HEK293 (cell line): Measurements from ENCODE around the gene BECN2.

Source experiments
- CTCF ChIA-PET: fragments of 350-600 bp; formaldehyde crosslinking; extraction: SDS; loops from one replicate; lab custom pipeline; 2021; ENCODE audit warnings: antibody characterized with exemption; lab: Yijun Ruan, JAX
- POLR2A ChIA-PET: fragments of 300-600 bp; formaldehyde crosslinking; extraction: SDS; loops from one replicate; lab custom pipeline; 2020; ENCODE audit warnings: antibody characterized with exemption, inconsistent platforms; lab: Yijun Ruan, JAX
- H3K27ac ChIP-seq: fragments of 200-500 bp; sonication (Bioruptor generic); 2 replicates; pipeline ENCODE4 v1.5.1; 2014; ENCODE audit warnings: low read depth, low read length, control low read depth, inconsistent platforms; ENCODE audit errors: extremely low read depth
- H3K36me3 ChIP-seq, 2 experiments: fragments of 200-500 bp in 1 of 2; sonication (Bioruptor generic) in 1 of 2; 1 replicate in 1 of 2; 2 replicates in 1 of 2; pipeline ENCODE4 v1.5.1; 2014 to 2017; ENCODE audit warnings: inconsistent platforms in 2 of 2, low read length in 2 of 2; ENCODE audit not compliant: control insufficient read depth in 2 of 2, insufficient read depth in 1 of 2
- H3K4me1 ChIP-seq: fragments of 200-500 bp; sonication (Bioruptor generic); 2 replicates; pipeline ENCODE4 v1.5.1; 2014; ENCODE audit warnings: mild to moderate bottlenecking, low read length, inconsistent platforms; ENCODE audit not compliant: control insufficient read depth, insufficient read depth
- H3K4me3 ChIP-seq: 2 replicates; pipeline ENCODE4 v1.5.1; 2011; ENCODE audit warnings: low read depth, mild to moderate bottlenecking, control low read depth, low read length, moderate library complexity
- H3K9me3 ChIP-seq: fragments of 200-500 bp; sonication (Bioruptor generic); 2 replicates; pipeline ENCODE4 v1.5.1; 2014; ENCODE audit warnings: low read depth, low read length, inconsistent platforms; ENCODE audit not compliant: control insufficient read depth, insufficient read depth
- BCL11B ChIP-seq: fragments of 450-650 bp; formaldehyde crosslinking; IDR thresholded peaks from 2 replicates; pipeline ENCODE4 v1.5.1; 2016; ENCODE audit warnings: low read depth, missing biosample characterization, missing genetic modification characterization
- HOXA7 ChIP-seq: sonication (generic); formaldehyde crosslinking; IDR thresholded peaks from 2 replicates; pipeline ENCODE4 v1.8.1; 2022; ENCODE audit warnings: missing genetic modification reagents, borderline replicate concordance
- SP3 ChIP-seq: fragments of 450-650 bp; formaldehyde crosslinking; IDR thresholded peaks from 2 replicates; pipeline ENCODE4 v1.5.1; 2016; ENCODE audit warnings: missing biosample characterization, missing genetic modification characterization
- YY1 ChIP-seq: fragments of 450-650 bp; formaldehyde crosslinking; IDR thresholded peaks from 2 replicates; pipeline ENCODE4 v1.5.1; 2018; ENCODE audit warnings: missing biosample characterization, missing genetic modification characterization
- ZBTB1 ChIP-seq: fragments of 450-650 bp; formaldehyde crosslinking; IDR thresholded peaks from 2 replicates; pipeline ENCODE4 v1.5.1; 2016; ENCODE audit warnings: missing biosample characterization, missing genetic modification characterization
- ZIC2 ChIP-seq: fragments of 450-650 bp; formaldehyde crosslinking; IDR thresholded peaks from 2 replicates; pipeline ENCODE4 v1.5.1; 2016; ENCODE audit warnings: missing biosample characterization, missing genetic modification characterization
- ZNF132 ChIP-seq: fragments of 450-650 bp; formaldehyde crosslinking; IDR thresholded peaks from 2 replicates; pipeline ENCODE4 v1.5.1; 2017; ENCODE audit warnings: missing biosample characterization, missing genetic modification characterization, borderline replicate concordance
- ZNF26 ChIP-seq: fragments of 450-650 bp; formaldehyde crosslinking; IDR thresholded peaks from 2 replicates; pipeline ENCODE4 v1.5.1; 2016; ENCODE audit warnings: missing biosample characterization, missing genetic modification characterization
- ZNF341 ChIP-seq: fragments of 450-650 bp; formaldehyde crosslinking; IDR thresholded peaks from 2 replicates; pipeline ENCODE4; 2016; ENCODE audit warnings: low read depth, missing biosample characterization, missing genetic modification characterization
- ZNF433 ChIP-seq: fragments of 450-650 bp; formaldehyde crosslinking; IDR thresholded peaks from 2 replicates; pipeline ENCODE4 v1.5.1; 2016; ENCODE audit warnings: missing biosample characterization, missing genetic modification characterization, low read depth
- ZNF488 ChIP-seq: fragments of 450-650 bp; formaldehyde crosslinking; IDR thresholded peaks from 2 replicates; pipeline ENCODE4 v1.5.1; 2016; ENCODE audit warnings: missing biosample characterization, missing genetic modification characterization
- ZNF513 ChIP-seq: fragments of 450-650 bp; IDR thresholded peaks from 2 replicates; pipeline ENCODE4 v1.5.1; 2018; ENCODE audit warnings: missing biosample characterization, missing genetic modification characterization
- ZNF529 ChIP-seq: fragments of 450-650 bp; formaldehyde crosslinking; IDR thresholded peaks from 2 replicates; pipeline ENCODE4 v1.5.1; 2017; ENCODE audit warnings: missing genetic modification characterization, missing biosample characterization; ENCODE audit not compliant: insufficient replicate concordance
- ZNF580 ChIP-seq: fragments of 450-650 bp; formaldehyde crosslinking; IDR thresholded peaks from 2 replicates; pipeline ENCODE4 v1.5.1; 2016; ENCODE audit warnings: missing biosample characterization, missing genetic modification characterization
- ZNF626 ChIP-seq: fragments of 450-650 bp; sonication (Bioruptor Pico); formaldehyde crosslinking; IDR thresholded peaks from 2 replicates; pipeline ENCODE4 v1.5.1; 2018; ENCODE audit warnings: missing biosample characterization, missing genetic modification characterization, inconsistent platforms
- ZNF629 ChIP-seq: fragments of 450-650 bp; formaldehyde crosslinking; IDR thresholded peaks from 2 replicates; pipeline ENCODE4 v1.5.1; 2017; ENCODE audit warnings: missing biosample characterization, missing genetic modification characterization
- ZNF654 ChIP-seq: fragments of 450-650 bp; formaldehyde crosslinking; IDR thresholded peaks from 2 replicates; pipeline ENCODE4 v1.5.1; 2016; ENCODE audit warnings: low read depth, missing biosample characterization, missing genetic modification characterization
- ZNF664 ChIP-seq: fragments of 450-650 bp; formaldehyde crosslinking; IDR thresholded peaks from 2 replicates; pipeline ENCODE4 v1.5.1; 2016; ENCODE audit warnings: missing biosample characterization, missing genetic modification characterization
- ZNF692 ChIP-seq: fragments of 450-650 bp; formaldehyde crosslinking; IDR thresholded peaks from 2 replicates; pipeline ENCODE4 v1.5.1; 2016; ENCODE audit warnings: missing biosample characterization, missing genetic modification characterization
- ZNF776 ChIP-seq: fragments of 450-650 bp; formaldehyde crosslinking; IDR thresholded peaks from 2 replicates; pipeline ENCODE4 v1.5.0; 2017; ENCODE audit warnings: missing biosample characterization, missing genetic modification characterization, borderline replicate concordance

The BECN2 gene

GRCh38 chr1:241917487-241917886, 40.1 kb upstream of the BECN2 start (continued):
- TF ChIP-seq ZNF529 (no peak), ZNF664 (no peak), ZNF776 (tag by site-specific recombination) (no peak), ZNF132 (tag by site-specific recombination) (no peak), ZNF626 (no peak), ZNF654 (no peak), ZNF433 (no peak), HOXA7 (CRISPR knock-in tag) (no peak), YY1 (tag by site-specific recombination) (no peak), ZNF629 (tag by site-specific recombination) (no peak)

GRCh38 chr1:241918879-241919278, 38.7 kb upstream of the BECN2 start:
- Histone ChIP-seq H3K27ac (no peak overlapping the region), H3K4me3 (no peak overlapping the region), H3K36me3 (no peaks in the 10 kb centered on the region; a peak in 1 of 3 replicates), H3K4me1 (no peaks in the 10 kb centered on the region), H3K9me3 (no peaks in the 10 kb centered on the region)
- CTCF ChIA-PET: interaction anchor here (1.0 kb wide), 2 partner anchors 23 to 211 kb away, joined by 3 to 4 read pairs; no protein-coding TSS in a partner anchor
- peak; percentile 69 for TF ChIP-seq ZIC2 (tag by site-specific recombination)
- no peak for TF ChIP-seq ZNF341
- POLR2A ChIA-PET: no interaction called here

GRCh38 chr1:241924080-241924808, 33.3 kb upstream of the BECN2 start:
- H3K27ac ChIP-seq: no peak overlapping the region
- ChIA-PET POLR2A (interaction anchor here (0.7 kb wide), 1 partner anchor 198 kb away, joined by 3 read pairs; no protein-coding TSS in a partner anchor), CTCF (no interaction called here)
- no peak overlapping the region for H3K4me3 ChIP-seq
- no peaks in the 10 kb centered on the region for H3K4me1 ChIP-seq
- no peaks in the 10 kb centered on the region for H3K9me3 ChIP-seq
- H3K36me3 ChIP-seq: no peaks in the 10 kb centered on the region; a peak in 1 of 3 replicates
- TF ChIP-seq ZNF580 (tag by site-specific recombination): no peak
- TF ChIP-seq ZNF26: no peak
- TF ChIP-seq SP3 (tag by site-specific recombination): no peak
- no peak for TF ChIP-seq ZNF692 (tag by site-specific recombination)
- no peak for TF ChIP-seq BCL11B (tag by site-specific recombination)
- no peak for TF ChIP-seq ZNF488
- peak; percentile 58 for TF ChIP-seq ZNF513 (tag by site-specific recombination)
- TF ChIP-seq ZBTB1 (tag by site-specific recombination): no peak
- TF ChIP-seq, all 188 proteins: peak for 1
